Tibial artery (tissue), 4 donors: Measurements from ENCODE around the gene SLC4A1.

Experiments used
- DNase-seq, 2 donors: peaks; one replicate each; pipeline ENCODE4 v3.0.0-alpha.2; 2019
- H3K27ac ChIP-seq, 2 donors: fragments of 200-600 bp; sonication (generic) in 1 of 2; 1 replicate in 1 of 2; 2 replicates in 1 of 2; pipeline ENCODE4 v1.5.1; 2018 to 2019; ENCODE audit warnings: mild to moderate bottlenecking in 1 of 2
- H3K27me3 ChIP-seq, 2 donors: fragments of 200-600 bp; sonication (generic) in 1 of 2; one replicate each; pipeline versions ENCODE4 v1.5.1 to v1.6.0; 2016 to 2019
- H3K36me3 ChIP-seq, 3 donors: fragments of 200-600 bp; sonication (generic) in 2 of 3; one replicate each; pipeline ENCODE4 v1.5.1; 2016 to 2019; ENCODE audit warnings: mild to moderate bottlenecking in 2 of 3
- H3K4me1 ChIP-seq, 4 donors: fragments of 200-600 bp; sonication (generic) in 2 of 4; 1 replicate in 3 of 4; 2 replicates in 1 of 4; pipeline ENCODE4 v1.5.1; 2016 to 2019
- H3K4me3 ChIP-seq, 2 donors: fragments of 200-600 bp; sonication (generic) in 1 of 2; 1 replicate in 1 of 2; 2 replicates in 1 of 2; pipeline ENCODE4 v1.5.1; 2018 to 2019; ENCODE audit warnings: mild to moderate bottlenecking in 2 of 2
- H3K9me3 ChIP-seq, 3 donors: fragments of 200-600 bp; sonication (generic) in 1 of 3; one replicate each; pipeline ENCODE4 v1.5.1; 2016 to 2019
- intact Hi-C: fragments of 100-400 bp; cut with DNase I; formaldehyde crosslinking; loops from one replicate; pipeline ENCODE4 v1.15.0; 2023; ENCODE audit warnings: low total_unique reads
- TF ChIP-seq, protein P1 (sequence below), 2 experiments: fragments of 200-600 bp in 1 of 2; fragments of 450-650 bp in 1 of 2; IDR thresholded peaks; one replicate each; pipeline ENCODE4 v1.5.1; 2017 to 2019; ENCODE audit warnings: antibody characterized with exemption in 2 of 2, mild to moderate bottlenecking in 1 of 2, moderate library complexity in 1 of 2

The SLC4A1 gene

GRCh38 chr17:44218344-44219107 is 49.4 kb downstream of the SLC4A1 start:
- intact Hi-C loops: loop anchor here (1.0 to 2.0 kb wide), 2 partner anchors 18 to 106 kb away; partner anchors contain the start of gene SLC25A39
- TF ChIP-seq, protein P1, sequence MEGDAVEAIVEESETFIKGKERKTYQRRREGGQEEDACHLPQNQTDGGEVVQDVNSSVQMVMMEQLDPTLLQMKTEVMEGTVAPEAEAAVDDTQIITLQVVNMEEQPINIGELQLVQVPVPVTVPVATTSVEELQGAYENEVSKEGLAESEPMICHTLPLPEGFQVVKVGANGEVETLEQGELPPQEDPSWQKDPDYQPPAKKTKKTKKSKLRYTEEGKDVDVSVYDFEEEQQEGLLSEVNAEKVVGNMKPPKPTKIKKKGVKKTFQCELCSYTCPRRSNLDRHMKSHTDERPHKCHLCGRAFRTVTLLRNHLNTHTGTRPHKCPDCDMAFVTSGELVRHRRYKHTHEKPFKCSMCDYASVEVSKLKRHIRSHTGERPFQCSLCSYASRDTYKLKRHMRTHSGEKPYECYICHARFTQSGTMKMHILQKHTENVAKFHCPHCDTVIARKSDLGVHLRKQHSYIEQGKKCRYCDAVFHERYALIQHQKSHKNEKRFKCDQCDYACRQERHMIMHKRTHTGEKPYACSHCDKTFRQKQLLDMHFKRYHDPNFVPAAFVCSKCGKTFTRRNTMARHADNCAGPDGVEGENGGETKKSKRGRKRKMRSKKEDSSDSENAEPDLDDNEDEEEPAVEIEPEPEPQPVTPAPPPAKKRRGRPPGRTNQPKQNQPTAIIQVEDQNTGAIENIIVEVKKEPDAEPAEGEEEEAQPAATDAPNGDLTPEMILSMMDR (IDR thresholded peaks at IDR 0.05): peak; percentile 32 to 72
- peaks cover 0 to 36% (median 28%) of the 10 kb centered on the region in 4 donors for H3K4me1 ChIP-seq
- peak; percentile 77 to 94 for DNase-seq
- H3K9me3 ChIP-seq: no peaks in the 10 kb centered on the region
- H3K27ac ChIP-seq: peak overlapping the region; percentile 94 to 99
- H3K4me3 ChIP-seq: peak overlapping the region; percentile 81 to 83
- no peaks in the 10 kb centered on the region for H3K27me3 ChIP-seq
- peaks cover 33 to 38% (median 35%) of the 10 kb centered on the region in 3 donors for H3K36me3 ChIP-seq

- intact Hi-C loops: loop anchor here (2.0 kb wide), 1 partner anchor 107 kb away; the partner anchor contains the start of gene SLC25A39
- no peaks in the 10 kb centered on the region for H3K27me3 ChIP-seq
- peaks cover 0 to 29% (median 22%) of the 10 kb centered on the region in 4 donors for H3K4me1 ChIP-seq
- no peak for DNase-seq
- no peaks in the 10 kb centered on the region for H3K9me3 ChIP-seq
- TF ChIP-seq, protein P1 (IDR thresholded peaks at IDR 0.05): no peak
- H3K27ac ChIP-seq: peak overlapping the region; percentile 94 to 99
- peaks cover 33 to 45% (median 40%) of the 10 kb centered on the region in 3 donors for H3K36me3 ChIP-seq
- H3K4me3 ChIP-seq: peak overlapping the region; percentile 81 to 83
These were observed 50.1 kb downstream of the SLC4A1 start for GRCh38 chr17:44217738-44218343.

DNA sequence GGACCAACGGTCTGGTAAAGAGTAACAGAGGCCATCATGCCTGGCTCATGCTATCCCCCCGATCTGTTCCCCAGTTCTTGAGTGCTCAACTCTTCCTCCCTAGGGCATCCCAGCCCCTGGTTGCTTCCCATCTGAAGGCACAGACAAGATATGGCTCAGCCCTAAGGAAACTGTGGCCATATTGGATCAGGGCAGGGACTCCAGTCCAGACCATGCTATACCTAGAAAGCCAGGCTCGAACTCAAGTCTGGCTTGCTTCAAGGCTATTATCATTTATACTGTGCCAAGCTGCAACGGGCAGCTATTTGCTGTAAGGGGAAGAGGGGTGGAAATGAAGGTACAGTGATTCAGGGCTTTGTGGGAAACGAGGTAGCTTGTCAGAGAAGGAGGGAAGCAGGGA is 51.2 kb downstream of the SLC4A1 start:
- TF ChIP-seq, protein P1 (IDR thresholded peaks at IDR 0.05): no peak
- H3K4me3 ChIP-seq: no peak overlapping the region
- intact Hi-C loops: no loop called here
- H3K9me3 ChIP-seq: no peaks in the 10 kb centered on the region
- peaks cover 34 to 56% (median 40%) of the 10 kb centered on the region in 3 donors for H3K36me3 ChIP-seq
- H3K27ac ChIP-seq: no peak overlapping the region
- H3K4me1 ChIP-seq: peaks cover 0 to 29% (median 17%) of the 10 kb centered on the region in 4 donors
- H3K27me3 ChIP-seq: no peaks in the 10 kb centered on the region
- no peak for DNase-seq

GRCh38 chr17:44216173-44216572 is 51.8 kb downstream of the SLC4A1 start:
- Histone ChIP-seq H3K27ac (no peak overlapping the region), H3K27me3 (no peaks in the 10 kb centered on the region), H3K4me1 (peaks cover 0 to 29% (median 17%) of the 10 kb centered on the region in 4 donors), H3K4me3 (no peak overlapping the region), H3K9me3 (no peaks in the 10 kb centered on the region), H3K36me3 (peaks cover 39 to 61% (median 41%) of the 10 kb centered on the region in 3 donors)
- no peak for DNase-seq
- TF ChIP-seq, protein P1 (IDR thresholded peaks at IDR 0.05): no peak
- intact Hi-C loops: no loop called here

- H3K4me3 ChIP-seq: no peak overlapping the region
- H3K27ac ChIP-seq: no peak overlapping the region
- H3K36me3 ChIP-seq: peaks cover 42 to 74% (median 50%) of the 10 kb centered on the region in 3 donors
- peaks cover 6 to 41% (median 28%) of the 10 kb centered on the region in 4 donors for H3K4me1 ChIP-seq
- H3K9me3 ChIP-seq: no peaks in the 10 kb centered on the region
- no peak for DNase-seq
- no peaks in the 10 kb centered on the region for H3K27me3 ChIP-seq
- TF ChIP-seq, protein P1 (IDR thresholded peaks at IDR 0.05): no peak
- intact Hi-C loops: loop anchor here (5.0 kb wide), 1 partner anchor 132 kb away; the partner anchor contains the start of gene GRN
These were observed 53.0 kb downstream of the SLC4A1 start for GRCh38 chr17:44214896-44215295.
